Left kidney (tissue), 8 donors: ENCODE measurements around the gene ZDHHC11B. TPM values are rescaled to one million over a fixed set of nuclear protein-coding genes. Genes with fewer than 3 reads are reported as not detected.
"Not testable (repeated sequence)": the region's sequence is repeated elsewhere in the genome, so short reads cannot be mapped to it uniquely, and the experiment has no call there.

Experiments used
- DNase-seq: peaks from one replicate; pipeline ENCODE4 v3.0.0-alpha.2; 2013
- long read RNA-seq, 8 donors: transcript quantifications; one replicate each; lab custom pipeline, GENCODE V29; 2026
- polyA plus RNA-seq: library from polyadenylated mRNA; unstranded; fragments of 120-200 nt; gene quantifications from one replicate; pipeline ENCODE4 v1.2.1, GENCODE V29; 2013; ENCODE audit not compliant: insufficient read length

ZDHHC11B gene, protein sequence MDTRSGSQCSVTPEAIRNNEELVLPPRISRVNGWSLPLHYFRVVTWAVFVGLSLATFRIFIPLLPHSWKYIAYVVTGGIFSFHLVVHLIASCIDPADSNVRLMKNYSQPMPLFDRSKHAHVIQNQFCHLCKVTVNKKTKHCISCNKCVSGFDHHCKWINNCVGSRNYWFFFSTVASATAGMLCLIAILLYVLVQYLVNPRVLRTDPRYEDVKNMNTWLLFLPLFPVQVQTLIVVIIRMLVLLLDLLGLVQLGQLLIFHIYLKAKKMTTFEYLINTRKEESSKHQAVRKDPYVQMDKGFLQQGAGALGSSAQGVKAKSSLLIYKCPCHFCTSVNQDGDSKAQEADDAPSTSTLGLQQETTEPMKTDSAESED
- polyA plus RNA-seq: 8.9 TPM
- long read RNA-seq, donor 1, partial matches to known transcripts: 0 of 1 reads
- long read RNA-seq, donor 1, other reads (novel, unspliced or antisense): 0 of 1 reads
- long read RNA-seq, donor 2, partial matches to known transcripts: 0 of 1 reads
- long read RNA-seq, donor 2, other reads (novel, unspliced or antisense): 0 of 1 reads
- long read RNA-seq, donor 3, partial matches to known transcripts: 0 of 1 reads
- long read RNA-seq, donor 3, other reads (novel, unspliced or antisense): 0 of 1 reads
- long read RNA-seq, donor 4: 0 reads
- long read RNA-seq, donor 5: 0 reads
- long read RNA-seq, donor 6, partial matches to known transcripts: 0 of 1 reads
- long read RNA-seq, donor 6, other reads (novel, unspliced or antisense): 0 of 1 reads
- long read RNA-seq, donor 7: 0 reads
- long read RNA-seq, donor 8: 0 reads

DNA sequence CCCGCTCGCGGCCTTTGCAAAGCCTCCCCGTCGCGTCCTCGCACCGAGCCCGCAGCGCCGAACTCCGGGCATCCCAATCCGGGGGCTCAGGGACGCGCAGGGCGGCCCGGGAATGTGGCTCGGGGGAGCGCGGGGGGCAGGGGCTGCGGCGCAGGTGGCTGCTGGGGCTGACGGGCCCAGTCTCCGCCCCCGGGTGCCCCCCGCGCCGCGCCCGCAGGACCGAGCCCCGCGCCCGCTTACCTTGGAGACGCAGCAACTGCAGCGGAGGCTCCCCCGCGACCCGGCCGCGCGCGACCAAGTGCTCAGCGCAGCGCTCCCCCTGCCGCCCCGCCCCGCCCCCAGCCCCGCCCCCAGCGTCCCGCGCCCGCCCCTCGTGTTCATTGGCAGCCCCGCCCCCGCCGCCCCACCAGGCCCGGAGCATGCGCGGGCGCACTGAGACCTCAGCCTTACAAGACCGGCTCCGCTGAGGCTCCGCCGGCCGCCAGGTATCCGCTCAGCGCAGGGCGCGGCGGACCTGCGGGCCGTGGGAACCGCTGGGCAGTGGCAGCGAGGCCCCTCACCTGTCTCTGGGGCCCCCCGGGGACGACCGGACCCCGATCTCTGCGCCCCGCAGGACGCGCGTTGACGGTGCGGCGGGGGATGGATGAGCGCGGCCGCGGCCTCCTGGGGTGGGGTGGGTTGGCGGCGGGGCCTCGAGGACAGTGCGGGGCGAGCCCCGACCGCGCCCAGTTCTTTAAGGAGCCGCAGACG, at the start of gene ZDHHC11B:
TSS of gene ZDHHC11B (minus strand) at position 302 of the 750 bp plus-strand sequence. CDS start 17,810 bp downstream, outside the sequence.
- peak; percentile 75 for DNase-seq

DNA sequence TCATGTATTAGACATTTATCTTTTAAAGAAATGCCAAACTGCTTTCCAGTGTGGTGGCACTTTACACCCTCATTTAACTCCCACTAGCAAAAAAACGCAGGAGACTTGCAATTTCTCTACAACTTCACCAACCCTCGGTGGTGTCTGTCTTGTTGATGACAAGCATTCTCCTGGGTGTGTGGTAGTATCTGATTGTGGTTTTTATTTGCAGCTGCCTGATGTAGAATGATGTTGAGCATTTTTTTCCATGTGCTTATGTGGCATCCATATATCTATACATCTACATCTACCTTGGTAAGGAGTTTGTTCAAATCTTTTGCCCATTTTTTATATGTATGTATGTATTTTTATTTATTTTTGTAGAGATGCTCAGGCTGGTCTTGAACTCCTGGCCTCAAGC, 49.5 kb upstream of the ZDHHC11B start:
- DNase-seq: not testable (repeated sequence)

DNA sequence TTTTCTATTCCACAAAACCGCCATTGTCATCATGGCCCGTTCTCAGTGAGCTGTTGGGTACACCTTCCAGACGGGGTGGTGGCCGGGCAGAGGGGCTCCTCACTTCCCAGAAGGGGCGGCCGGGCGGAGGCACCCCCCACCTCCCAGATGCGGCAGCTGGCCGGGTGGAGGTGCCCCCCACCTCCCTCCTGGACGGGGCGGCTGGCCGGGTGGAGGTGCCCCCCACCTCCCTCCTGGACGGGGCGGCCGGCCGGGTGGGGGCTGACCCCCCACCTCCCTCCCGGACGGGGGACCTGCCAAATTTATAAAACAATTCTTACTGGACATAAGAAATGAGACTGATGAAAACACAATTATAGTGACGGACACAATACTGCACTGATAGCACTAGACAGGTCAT, 43.7 kb upstream of the ZDHHC11B start:
- not testable (repeated sequence) for DNase-seq

DNA sequence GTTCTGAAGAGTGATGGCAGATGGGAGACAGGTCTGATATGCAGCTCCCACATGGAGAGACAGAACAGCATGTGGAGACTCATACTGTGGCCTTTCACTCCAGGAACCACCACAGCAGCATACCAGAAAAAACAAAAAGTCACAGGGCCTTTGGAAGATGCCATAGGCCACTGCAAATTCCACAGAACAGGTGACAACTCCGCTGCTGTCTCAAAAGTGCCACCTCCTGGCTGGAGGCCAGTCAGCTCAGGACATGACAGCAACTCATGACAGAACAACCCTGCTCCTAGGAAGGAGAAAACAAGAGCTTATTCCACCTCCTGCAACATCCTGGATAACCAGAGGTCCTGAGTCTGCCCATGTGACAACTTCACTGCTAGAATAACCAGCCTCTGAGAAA, 41.0 kb upstream of the ZDHHC11B start:
- DNase-seq: peak; percentile 6

DNA sequence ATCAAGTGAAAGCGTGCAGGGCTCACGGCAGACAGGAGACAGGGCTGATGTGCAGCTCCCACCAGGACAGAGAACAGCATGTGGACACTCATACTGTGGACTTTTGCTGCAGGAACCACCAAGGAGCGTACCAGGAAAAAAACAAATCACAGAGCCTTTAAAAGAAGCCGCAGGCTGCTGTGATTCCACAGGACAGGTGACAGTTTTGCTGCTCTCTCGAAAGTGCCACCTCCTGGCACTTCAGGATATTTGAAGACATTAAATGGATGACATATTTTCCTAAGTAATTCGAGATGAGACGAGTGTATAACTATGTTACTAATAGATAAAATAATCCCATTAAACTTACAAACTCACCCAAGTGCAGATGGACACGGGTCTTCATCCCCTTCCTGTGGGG, 37.0 kb upstream of the ZDHHC11B start:
- DNase-seq: no peak

DNA sequence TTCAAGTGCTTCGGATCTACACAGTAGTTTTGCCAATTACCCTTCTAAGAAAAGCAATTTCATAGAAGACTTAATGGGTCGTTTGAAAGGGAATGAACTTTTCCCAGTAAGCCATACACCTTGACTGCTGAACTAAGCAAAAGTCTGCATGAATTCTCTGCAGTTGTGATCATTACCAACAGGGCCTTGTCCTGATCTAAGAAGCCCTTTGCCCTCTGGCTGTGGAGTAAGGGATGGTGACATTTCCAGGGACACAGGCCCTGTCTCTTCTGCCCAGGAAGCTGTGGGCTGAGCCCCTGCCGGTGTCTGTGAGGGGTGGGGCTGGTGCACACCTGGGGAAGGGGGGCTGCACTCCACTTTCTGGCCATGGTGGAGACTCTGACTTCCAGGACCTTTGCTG, 35.7 kb upstream of the ZDHHC11B start:
- DNase-seq: no peak

DNA sequence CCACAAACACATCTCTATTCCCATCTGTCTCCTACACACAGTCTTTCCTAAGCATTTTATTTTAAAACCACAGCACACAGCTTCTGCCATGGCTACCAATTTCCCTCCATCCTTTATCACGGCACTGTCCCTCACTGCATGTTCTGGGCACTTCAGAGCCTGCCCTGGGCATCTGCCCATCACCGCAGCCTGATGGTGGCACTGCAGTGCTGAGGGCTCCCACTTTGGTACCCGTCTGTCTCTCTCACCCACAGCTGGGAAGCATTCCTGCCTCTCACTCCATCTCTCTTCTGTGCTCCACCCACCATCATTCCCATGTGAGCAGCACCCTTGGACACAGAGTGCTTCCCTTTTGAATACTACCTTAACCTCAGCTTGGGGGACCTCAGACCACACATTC, 34.5 kb upstream of the ZDHHC11B start:
- DNase-seq: no peak

DNA sequence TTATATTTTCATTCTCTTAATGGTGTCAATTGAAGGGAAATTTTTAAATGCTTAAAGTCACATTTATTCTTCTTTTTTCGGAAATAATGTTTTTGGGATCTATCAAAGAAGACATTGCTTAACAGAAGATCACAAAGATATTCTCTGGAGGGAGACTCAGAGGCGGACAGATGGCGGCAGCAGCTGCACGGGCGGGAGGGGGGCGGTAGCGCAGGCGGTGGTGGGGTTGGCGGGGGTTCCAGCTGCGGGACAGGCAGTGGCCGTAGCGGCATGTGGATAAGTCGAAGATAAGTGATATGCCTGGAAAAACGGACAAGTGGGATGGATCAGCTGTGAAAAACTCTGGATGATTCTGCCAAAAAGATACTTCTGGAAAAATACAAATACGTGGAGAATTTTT, 31.6 kb upstream of the ZDHHC11B start:
- DNase-seq: no peak

DNA sequence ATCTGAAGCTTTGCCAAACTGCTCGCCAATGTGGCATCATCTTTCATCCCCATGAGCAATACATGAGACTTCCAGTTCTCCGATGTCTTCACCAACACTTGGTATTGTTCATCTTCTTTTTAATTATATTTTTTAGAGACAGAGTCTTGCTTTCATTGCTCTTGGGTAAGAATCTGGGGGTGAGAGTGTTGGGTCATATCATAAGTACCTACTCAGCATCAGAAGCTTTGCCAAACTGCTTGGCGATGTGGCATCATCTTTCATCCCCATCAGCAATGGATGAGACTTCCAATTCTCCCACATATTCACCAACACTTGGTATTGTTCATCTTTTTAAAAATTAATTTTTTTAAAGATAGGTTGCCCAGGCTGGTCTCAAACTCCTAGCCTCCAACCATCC, 30.9 kb upstream of the ZDHHC11B start:
- no peak for DNase-seq

DNA sequence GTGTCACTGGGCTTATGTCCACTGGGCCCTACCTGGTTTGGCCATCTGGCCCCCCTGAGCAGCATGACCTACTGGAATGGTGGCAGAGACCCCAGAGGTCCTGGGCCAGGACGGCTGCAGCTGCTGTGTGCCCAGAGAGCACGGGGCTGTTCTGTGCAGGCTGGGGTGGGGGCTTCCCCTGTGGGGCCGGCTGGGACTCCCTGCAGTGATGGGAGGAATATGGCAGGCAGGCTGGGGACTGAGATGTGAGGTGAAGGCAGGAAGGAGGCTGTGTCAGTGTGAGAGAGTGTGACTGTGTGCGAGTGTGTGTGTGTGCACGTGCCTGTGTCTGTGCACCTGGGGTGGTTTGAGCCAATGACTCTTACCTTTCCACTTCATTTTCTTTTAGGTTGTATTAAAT, 29.0 kb upstream of the ZDHHC11B start:
- not testable (repeated sequence) for DNase-seq

DNA sequence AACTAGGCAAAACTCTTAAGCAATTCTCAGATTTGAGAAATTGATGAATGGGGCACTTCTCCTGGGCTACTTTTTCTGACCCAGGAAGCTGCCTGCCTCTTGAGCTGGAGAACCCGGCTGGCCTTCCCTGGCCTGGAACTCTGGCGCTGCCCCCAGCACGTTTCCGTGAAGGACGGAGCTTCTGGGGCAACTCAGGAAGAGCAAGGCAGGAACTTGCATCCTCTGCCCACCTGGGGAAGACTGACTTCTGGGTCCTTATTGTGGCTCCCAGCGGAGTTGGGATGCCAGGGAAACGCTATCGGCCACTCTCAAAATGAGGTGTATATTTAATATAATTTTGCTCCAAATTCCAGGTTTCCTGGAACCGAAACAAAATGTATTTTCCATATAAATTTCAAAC, 26.9 kb upstream of the ZDHHC11B start:
- not testable (repeated sequence) for DNase-seq

DNA sequence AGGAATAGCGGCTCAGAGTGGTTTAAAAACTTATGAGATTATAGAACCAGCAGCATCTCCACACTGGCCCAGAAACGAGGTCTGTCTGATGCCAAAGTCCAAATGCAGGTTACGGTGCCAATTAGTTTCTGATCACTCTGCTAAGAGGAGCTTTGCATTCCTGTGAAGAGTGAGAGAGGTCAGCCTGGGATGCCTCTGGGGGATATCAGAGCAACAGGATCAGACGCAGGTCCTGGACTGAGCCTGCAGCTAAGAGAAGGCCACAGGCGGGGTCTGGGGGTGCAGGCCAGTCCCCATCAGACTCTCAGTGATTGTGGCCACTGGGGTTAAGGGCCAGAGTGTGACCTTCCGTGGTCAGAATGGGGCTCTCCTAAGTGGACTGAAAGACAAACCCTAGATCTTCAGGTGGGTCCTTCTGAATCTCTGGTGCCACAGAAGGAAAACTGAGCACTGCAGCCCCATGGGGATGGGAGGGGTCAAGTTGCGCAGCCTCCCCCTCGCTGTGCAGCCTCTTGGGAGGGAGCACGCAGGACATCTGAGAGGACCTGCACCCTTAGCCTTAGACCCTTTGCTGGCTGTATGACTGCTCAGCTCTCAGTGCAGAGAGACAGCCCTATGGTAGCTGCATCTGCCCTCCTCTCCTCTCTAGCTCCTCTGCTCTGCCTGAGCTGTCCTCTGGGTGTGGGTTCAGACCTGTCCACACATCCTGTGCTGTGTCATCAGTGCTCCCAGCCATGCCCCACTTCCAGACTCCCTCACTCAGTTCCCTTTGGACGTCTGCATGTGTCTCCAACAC, 23.4 kb upstream of the ZDHHC11B start:
- DNase-seq: not testable (repeated sequence)

DNA sequence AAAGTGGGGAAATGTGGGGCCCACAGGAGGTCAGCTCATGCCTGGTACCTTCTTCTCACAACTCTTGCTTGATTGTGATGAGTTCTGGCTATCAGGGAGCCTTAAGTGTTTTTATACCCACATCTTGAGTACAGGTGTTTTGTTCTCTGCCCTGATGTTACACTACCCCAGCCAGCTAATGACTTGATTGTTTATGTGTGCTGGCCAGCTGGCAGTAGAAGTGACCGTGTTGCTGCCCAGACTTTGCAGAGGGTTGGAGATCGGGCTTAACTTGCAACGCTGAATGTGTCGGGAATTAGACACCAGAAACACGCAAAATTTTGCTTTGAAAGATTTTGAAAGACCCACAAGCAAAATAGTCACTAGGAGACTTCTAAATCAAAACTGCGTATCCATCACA, 16.9 kb upstream of the ZDHHC11B start:
- no peak for DNase-seq

DNA sequence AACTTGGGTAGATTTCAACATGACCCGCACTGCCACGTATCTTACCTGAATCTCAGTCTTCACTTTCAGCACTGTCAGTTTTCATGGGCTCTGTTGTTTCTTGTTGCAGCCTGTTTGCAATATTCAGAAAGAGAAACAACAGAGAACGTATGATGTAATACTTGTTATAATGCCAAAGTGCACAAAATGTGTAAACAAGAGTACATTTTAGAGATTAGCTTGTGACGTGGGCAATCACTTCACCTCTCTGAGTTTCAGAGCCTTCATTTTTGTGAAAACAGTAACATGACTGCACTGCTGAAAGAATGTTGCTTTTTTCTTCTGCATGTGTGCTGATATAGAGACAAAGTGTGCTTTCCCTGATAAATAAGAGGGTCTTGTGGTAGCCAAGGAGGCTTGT, 16.5 kb upstream of the ZDHHC11B start:
- not testable (repeated sequence) for DNase-seq

DNA sequence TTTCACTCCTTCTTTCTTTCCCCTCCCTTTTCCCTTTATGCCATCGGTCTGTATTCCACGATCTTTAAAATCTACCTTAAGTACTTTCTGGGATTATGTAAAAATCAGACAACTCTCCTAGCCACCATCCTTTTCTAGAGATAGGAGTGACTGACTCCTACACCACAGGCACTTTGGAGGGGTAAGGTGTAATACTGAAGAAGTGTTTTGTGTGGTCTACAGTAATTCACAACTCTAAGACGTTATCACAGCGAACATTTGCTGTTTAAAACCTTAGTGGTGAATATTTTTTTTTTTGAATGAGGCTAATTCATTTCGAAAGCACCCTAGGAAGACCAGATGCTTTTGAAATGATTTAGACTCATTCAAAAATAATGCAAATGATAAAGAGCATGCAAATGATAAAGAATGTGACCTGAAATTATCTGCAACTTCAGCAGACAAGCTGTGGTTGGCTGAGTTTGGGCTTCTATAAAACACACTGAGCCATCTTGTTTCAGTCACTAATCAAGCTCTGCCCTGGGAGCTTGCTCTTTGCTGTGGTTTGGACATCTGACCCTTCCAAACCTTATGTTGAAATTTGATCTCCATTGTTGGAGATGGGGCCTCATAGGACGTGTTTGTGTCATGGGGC, 14.1 kb upstream of the ZDHHC11B start:
- not testable (repeated sequence) for DNase-seq

DNA sequence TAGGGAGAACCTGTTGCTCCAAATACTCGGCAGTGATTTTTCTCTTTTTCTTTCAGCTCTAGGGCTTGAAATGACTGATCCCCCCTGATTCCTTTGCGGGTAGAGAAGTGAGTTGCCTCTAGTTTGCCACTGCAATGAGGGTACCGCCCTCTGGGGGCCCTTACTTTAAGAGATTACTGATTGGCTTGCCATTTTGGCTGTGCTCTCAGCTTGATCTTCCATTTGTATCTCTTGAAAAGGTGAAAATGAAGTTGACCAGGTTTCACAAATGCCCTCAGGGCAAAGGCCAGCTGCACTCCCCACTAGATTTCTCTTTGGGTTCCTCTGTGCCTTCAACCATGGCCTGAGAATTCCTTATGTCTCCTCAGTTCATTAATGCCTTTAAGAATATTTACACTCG, 13.5 kb upstream of the ZDHHC11B start:
- DNase-seq: not testable (repeated sequence)

DNA sequence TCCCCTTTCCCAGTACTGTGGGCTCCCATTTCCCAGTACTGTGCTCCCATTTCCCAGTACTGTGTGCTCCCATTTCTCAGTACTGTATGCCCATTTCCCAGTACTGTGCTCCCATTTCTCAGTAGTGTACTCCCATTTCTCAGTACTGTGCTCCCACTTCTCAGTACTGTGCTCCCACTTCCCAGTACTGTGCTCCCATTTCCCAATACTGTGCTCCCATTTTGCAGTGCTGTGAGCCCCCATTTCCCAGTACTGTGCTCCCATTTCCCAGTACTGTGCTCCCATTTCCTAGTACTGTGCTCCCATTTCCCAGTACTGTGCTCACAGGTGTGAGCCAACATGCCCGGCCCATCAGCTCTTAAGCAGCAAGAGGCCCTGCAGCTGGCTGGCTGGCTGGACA, 11.3 kb upstream of the ZDHHC11B start:
- not testable (repeated sequence) for DNase-seq

DNA sequence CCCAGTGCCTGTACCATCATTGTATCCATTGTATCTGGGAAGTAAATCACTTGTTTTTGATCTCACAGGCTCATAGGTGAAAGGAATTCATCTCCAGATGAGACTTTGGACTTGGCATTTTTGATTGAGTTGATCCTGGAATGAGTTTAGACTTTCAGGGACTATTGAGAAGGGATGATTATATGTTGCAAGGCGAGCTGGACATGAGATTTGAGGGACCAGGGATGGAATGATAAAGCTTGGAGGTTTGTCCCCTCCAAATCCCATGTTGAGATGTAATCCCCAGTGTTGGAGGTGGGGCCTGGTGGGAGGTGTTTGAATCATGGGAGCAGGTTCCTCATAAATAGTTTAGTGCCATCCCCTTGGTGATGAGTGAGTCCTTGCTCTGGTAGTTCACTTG, 10.4 kb upstream of the ZDHHC11B start:
- not testable (repeated sequence) for DNase-seq

DNA sequence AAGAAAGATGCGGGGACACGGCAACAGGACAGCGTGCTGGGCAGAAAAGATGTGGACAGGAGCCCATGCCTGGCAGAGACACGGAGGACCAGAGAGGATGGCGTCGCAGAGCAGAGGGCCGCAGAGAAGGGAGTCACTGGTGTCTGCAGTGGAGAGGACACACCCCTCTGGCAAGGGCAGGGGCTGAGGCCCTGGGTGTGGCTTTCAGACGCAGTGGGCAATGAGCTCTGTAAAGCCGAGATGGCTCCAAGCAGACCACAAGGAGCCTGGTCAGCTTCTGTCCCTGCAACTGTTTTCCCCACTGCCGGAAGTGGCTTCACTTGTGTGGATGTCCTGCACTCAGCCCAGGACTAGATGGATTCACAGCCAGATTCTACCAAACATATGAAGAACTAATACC, 4.2 kb upstream of the ZDHHC11B start:
- not testable (repeated sequence) for DNase-seq

DNA sequence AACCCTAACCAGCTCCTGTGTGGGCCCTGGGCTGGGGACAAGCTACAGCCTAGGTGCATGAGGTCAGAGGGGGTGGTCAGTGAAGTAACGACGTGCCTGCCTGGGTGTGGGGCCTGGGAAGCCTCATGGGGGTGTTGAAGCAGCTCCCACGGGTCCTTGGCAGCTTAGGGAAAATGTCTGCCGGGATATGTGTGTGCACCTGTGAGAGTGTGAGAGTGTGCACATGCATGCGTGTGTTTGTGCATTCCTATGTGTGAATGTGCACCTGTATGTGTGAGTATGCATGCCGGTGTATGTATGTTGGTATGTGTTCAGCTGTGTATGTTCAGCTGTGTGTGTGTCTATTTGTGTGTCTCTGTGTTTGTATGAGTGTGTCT, 3.3 kb upstream of the ZDHHC11B start:
- not testable (repeated sequence) for DNase-seq

DNA sequence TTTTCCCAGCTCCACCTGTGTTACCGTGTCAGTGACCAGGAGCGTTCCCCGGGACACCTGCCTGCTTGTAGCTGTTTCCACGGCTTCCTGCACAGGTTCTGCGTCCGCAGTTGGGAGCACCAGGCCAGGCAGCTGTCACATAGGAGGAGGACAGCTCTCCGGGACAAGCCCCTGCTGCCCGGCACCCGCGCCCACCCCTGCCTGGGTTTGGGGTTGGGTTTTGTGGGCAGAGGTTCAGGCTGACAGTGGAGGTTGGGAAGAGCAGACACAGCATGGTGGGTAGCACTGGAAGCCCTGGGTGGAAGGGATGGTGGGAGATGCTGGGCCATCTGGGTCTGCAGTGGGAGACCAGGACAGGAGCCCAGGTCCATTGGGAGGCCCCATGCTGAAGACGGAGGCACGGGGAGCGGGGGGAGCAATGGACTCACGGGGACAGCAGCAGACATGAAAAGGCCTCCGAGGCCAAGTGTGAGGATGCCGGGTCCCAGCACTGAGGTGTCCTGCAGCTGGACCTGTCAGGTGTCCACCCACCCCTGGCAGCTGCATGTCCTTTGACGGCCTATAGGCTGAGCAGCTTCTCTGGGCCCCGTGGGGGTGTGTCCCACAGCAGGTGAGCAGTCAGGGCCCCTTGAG, 2.8 kb upstream of the ZDHHC11B start:
- not testable (repeated sequence) for DNase-seq
